Transverse colon (tissue), 3 donors: ENCODE data around the gene TRIP13.

Experiments
- EP300 ChIP-seq: sonication (generic); formaldehyde crosslinking; IDR thresholded peaks from one replicate; pipeline ENCODE4 v1.6.1; 2017; ENCODE audit warnings: antibody characterized with exemption, low read depth
- POLR2A ChIP-seq: fragments of 450-650 bp; IDR thresholded peaks from one replicate; pipeline ENCODE4 v1.6.1; 2016; ENCODE audit warnings: antibody characterized with exemption, mild to moderate bottlenecking, moderate library complexity
- TF ChIP-seq, protein P1 (sequence below), 5 experiments: fragments of 200-600 bp in 3 of 5; fragments of 450-650 bp in 2 of 5; sonication (generic) in 3 of 5; IDR thresholded peaks; 1 replicate in 2 of 5; 2 replicates in 3 of 5; pipeline ENCODE4 v1.5.1; 2016 to 2017; ENCODE audit warnings: antibody characterized with exemption in 5 of 5, inconsistent platforms in 3 of 5, mild to moderate bottlenecking in 2 of 5, moderate library complexity in 1 of 5

DNA sequence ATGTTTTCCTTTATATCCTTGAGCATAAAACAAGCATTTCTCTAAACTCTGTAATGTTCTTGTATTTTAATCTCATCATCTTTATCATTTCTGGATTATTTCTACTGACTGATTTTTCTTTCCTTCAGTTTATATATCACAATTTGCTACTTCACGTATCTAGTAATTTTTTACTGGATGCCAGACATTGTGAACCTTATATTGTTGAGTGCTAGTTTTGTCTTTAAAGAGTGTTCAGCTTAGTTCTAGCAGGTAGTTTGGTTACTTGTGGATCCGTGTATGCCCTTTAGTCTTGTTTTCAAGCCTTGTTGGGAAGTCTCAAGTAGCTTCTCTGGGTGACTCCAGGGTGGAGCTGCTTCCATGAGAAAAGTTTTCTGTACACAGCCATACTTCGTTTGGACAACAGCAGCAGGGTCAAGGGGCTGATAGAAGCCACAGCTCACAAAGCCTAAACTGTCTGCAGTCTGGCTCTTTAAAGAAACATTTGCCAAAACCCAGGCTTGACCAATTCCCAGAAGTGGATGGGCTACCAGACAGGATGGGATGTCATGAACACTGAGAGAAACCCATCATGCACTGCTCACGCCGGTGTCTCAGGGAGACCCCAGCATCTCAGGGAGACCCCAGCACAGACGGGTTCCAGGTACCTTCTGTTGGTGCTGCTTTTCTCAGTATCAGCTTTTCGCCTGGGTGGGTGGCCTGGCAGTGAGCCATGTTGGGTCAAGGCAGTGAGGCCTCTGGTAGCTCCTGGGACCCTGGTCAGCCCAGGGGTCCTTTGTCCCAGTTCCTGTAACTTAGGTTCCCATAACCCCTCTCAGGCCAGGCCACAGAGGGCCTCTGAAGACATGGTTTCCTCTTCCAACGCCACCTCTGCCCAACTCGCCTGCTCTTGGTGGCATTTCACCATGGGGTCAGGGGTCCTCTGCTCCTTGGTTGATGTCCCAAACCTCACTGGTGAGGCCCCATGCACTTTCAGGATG lies 29.1 kb downstream of the TRIP13 start:
- TF ChIP-seq EP300 (no peak), POLR2A (no peak)
- TF ChIP-seq, protein P1, sequence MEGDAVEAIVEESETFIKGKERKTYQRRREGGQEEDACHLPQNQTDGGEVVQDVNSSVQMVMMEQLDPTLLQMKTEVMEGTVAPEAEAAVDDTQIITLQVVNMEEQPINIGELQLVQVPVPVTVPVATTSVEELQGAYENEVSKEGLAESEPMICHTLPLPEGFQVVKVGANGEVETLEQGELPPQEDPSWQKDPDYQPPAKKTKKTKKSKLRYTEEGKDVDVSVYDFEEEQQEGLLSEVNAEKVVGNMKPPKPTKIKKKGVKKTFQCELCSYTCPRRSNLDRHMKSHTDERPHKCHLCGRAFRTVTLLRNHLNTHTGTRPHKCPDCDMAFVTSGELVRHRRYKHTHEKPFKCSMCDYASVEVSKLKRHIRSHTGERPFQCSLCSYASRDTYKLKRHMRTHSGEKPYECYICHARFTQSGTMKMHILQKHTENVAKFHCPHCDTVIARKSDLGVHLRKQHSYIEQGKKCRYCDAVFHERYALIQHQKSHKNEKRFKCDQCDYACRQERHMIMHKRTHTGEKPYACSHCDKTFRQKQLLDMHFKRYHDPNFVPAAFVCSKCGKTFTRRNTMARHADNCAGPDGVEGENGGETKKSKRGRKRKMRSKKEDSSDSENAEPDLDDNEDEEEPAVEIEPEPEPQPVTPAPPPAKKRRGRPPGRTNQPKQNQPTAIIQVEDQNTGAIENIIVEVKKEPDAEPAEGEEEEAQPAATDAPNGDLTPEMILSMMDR (IDR thresholded peaks at IDR 0.05): no peak
